ENCODE results near the gene WDR54.

DNA sequence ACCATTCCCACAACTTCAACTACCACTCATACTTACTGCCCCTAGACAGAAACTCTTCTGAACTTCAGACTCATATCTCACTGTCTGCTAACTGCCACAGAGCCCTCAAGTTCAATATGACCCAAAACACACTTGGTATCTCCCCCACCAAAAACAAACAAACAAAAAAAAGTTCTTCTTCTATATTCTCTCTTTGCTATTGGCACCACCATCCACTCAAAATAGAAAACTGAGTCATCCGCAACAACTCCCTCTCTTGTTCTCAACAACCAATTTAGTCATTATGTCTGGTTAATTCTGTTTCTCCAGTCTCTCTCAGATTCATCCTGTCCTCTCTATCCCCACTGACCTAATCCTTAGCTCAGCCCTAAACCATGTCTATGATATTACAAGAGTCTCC lies 34.2 kb upstream of the WDR54 start:
- TF ChIP-seq POLR2AphosphoS5 (IDR thresholded peaks at IDR 0.05; ENCODE audit: borderline replicate concordance, low read depth, low read length) (no peak), EZH2 (IDR thresholded peaks at IDR 0.05) (no peak)

All from SK-N-MC (cell line).